Measurements from ENCODE around the gene SPIN1.

SPIN1 gene

GRCh38 chr9:88388886-88389605, 802 bp downstream of the SPIN1 start:
- ChIA-PET POLR2A (no interaction called here), CTCF (no interaction called here)
- DNase-seq (ENCODE audit: extremely low spot score) = peak; percentile 62
- TF ChIP-seq CTCF (IDR thresholded peaks at IDR 0.05; ENCODE audit: control extremely low read depth, extremely low read depth, low read depth, missing control alignments) = no peak

GRCh38 chr9:88390371-88390990, 2.2 kb downstream of the SPIN1 start:
- ChIA-PET CTCF (interaction anchor here (0.6 kb wide), 1 partner anchor 61 kb away, joined by 3 read pairs; no protein-coding TSS in a partner anchor), POLR2A (no interaction called here)
- TF ChIP-seq CTCF (IDR thresholded peaks at IDR 0.05; ENCODE audit: control extremely low read depth, extremely low read depth, low read depth, missing control alignments) = no peak
- no peak for DNase-seq (ENCODE audit: extremely low spot score)

GRCh38 chr9:88391236-88391635, 3.0 kb downstream of the SPIN1 start:
- DNase-seq (ENCODE audit: extremely low spot score) = no peak
- no peak for TF ChIP-seq CTCF (IDR thresholded peaks at IDR 0.05; ENCODE audit: control extremely low read depth, extremely low read depth, low read depth, missing control alignments)
- ChIA-PET POLR2A (no interaction called here), CTCF (interaction anchor here (0.6 to 1.6 kb wide), 3 partner anchors 11 to 61 kb away, joined by 3 to 4 read pairs (median 4); no protein-coding TSS in a partner anchor)

- ChIA-PET CTCF (interaction anchor here (1.0 to 1.6 kb wide), 3 partner anchors 11 to 42 kb away, joined by 3 to 4 read pairs (median 4); no protein-coding TSS in a partner anchor), POLR2A (no interaction called here)
- TF ChIP-seq CTCF (IDR thresholded peaks at IDR 0.05; ENCODE audit: control extremely low read depth, extremely low read depth, low read depth, missing control alignments) = no peak
- no peak for DNase-seq (ENCODE audit: extremely low spot score)
Measured at GRCh38 chr9:88391921-88392320, 3.7 kb downstream of the SPIN1 start.

- no peak for TF ChIP-seq CTCF (IDR thresholded peaks at IDR 0.05; ENCODE audit: control extremely low read depth, extremely low read depth, low read depth, missing control alignments)
- ChIA-PET CTCF (interaction anchor here (1.0 to 1.6 kb wide), 2 partner anchors 10 to 41 kb away, joined by 3 to 4 read pairs; no protein-coding TSS in a partner anchor), POLR2A (no interaction called here)
- DNase-seq (ENCODE audit: extremely low spot score) = no peak
Measured at GRCh38 chr9:88392549-88392948, 4.3 kb downstream of the SPIN1 start.

GRCh38 chr9:88396836-88397577, 8.8 kb downstream of the SPIN1 start:
- TF ChIP-seq CTCF (IDR thresholded peaks at IDR 0.05; ENCODE audit: control extremely low read depth, extremely low read depth, low read depth, missing control alignments) = no peak
- no peak for DNase-seq (ENCODE audit: extremely low spot score)
- ChIA-PET POLR2A (no interaction called here), CTCF (interaction anchor here (1.2 kb wide), 1 partner anchor 9 kb away, joined by 5 read pairs; no protein-coding TSS in a partner anchor)
